K562 (cell line): ENCODE measurements around the gene IFNGR2. TPM values are rescaled to one million over a fixed set of nuclear protein-coding genes. Genes with fewer than 3 reads are reported as not detected.

Experiments
- ATAC-seq: fragments of 200-7000 bp; cut with Tn5 transposase; 3 replicates; pipeline ENCODE4 v1.9.1; 2020; ENCODE audit warnings: moderate library complexity
- BruUV-seq: library from RNA; stranded (reverse); fragments of 400-500 nt; replicated peaks from 2 replicates; lab custom pipeline; 2021; lab: Mats Ljungman, UMichigan
- CTCF ChIA-PET: fragments of 300-600 bp; formaldehyde crosslinking; extraction: SDS; loops from one replicate; lab custom pipeline; 2021; ENCODE audit warnings: low intra/inter-chr PET ratio; lab: Yijun Ruan, JAX
- POLR2A ChIA-PET: fragments of 300-600, 350-650 bp; sonication (Branson Sonifier 250); formaldehyde crosslinking; extraction: SDS; loops from one replicate; lab custom pipeline; 2021; ENCODE audit warnings: antibody characterized with exemption, inconsistent platforms; lab: Yijun Ruan, JAX
- DNase-seq, 4 experiments: peaks; one replicate each; pipeline versions ENCODE4 v3.0.0 to v3.0.0-alpha.2; 2011 to 2018; ENCODE audit warnings: low spot score in 3 of 4, mixed read lengths in 3 of 4; ENCODE audit errors: extremely low read depth in 1 of 4
- FAIRE-seq: peaks from 2 replicates; lab custom pipeline; 2011; peaks lifted over from hg19 to GRCh38; lab: Jason Lieb, UNC
- H2AFZ ChIP-seq: 2 replicates; pipeline ENCODE4 v1.6.0; 2011; ENCODE audit warnings: low read depth, low read length, control low read depth, inconsistent platforms
- H3K27ac ChIP-seq: fragments of 200-600 bp; 3 replicates; pipeline ENCODE4 v1.8.0; 2011; ENCODE audit warnings: low read depth, mild to moderate bottlenecking, control low read depth, inconsistent platforms, low read length, moderate library complexity, mixed read lengths; ENCODE audit errors: extremely low read depth
- H3K27me3 ChIP-seq, 2 experiments: fragments of 300-600 bp in 1 of 2; 2 replicates in 1 of 2; 3 replicates in 1 of 2; pipeline versions ENCODE4 v1.6.0 to v1.8.0; 2011; ENCODE audit warnings: inconsistent platforms in 2 of 2, low read length in 2 of 2, mild to moderate bottlenecking in 1 of 2, mixed read lengths in 1 of 2, moderate library complexity in 1 of 2; ENCODE audit not compliant: control insufficient read depth in 2 of 2, insufficient read depth in 2 of 2
- H3K36me3 ChIP-seq: fragments of 300-600 bp; 3 replicates; pipeline ENCODE4 v1.8.0; 2011; ENCODE audit warnings: mild to moderate bottlenecking, low read length, inconsistent platforms; ENCODE audit not compliant: control insufficient read depth, insufficient read depth
- H3K4me1 ChIP-seq, 2 experiments: fragments of 200-600 bp in 1 of 2; replicated peaks in 1 of 2; 2 replicates in 1 of 2; 3 replicates in 1 of 2; pipeline versions ENCODE4 v1.5.1 to v1.8.0; 2011; ENCODE audit warnings: inconsistent platforms in 2 of 2, low read length in 2 of 2, mild to moderate bottlenecking in 1 of 2, mixed read lengths in 1 of 2, moderate library complexity in 1 of 2; ENCODE audit not compliant: control insufficient read depth in 2 of 2, insufficient read depth in 2 of 2
- H3K4me2 ChIP-seq: 2 replicates; pipeline ENCODE4 v1.6.1; 2011; ENCODE audit warnings: low read length, control low read depth, inconsistent platforms, mixed read lengths; ENCODE audit not compliant: insufficient read depth
- H3K4me3 ChIP-seq: fragments of 200-600 bp; sonication (generic), shearing (Covaris generic); 2 replicates; pipeline ENCODE4 v1.5.1; 2016; ENCODE audit warnings: control low read depth, inconsistent platforms
- H3K79me2 ChIP-seq: fragments of 200-600 bp; 3 replicates; pipeline ENCODE4 v1.8.0; 2011; ENCODE audit warnings: low read length, inconsistent platforms; ENCODE audit not compliant: control insufficient read depth, insufficient read depth
- H3K9ac ChIP-seq, 2 experiments: 2 replicates each; pipeline versions ENCODE4 v1.6.0 to v1.6.1; 2011; ENCODE audit warnings: low read depth in 2 of 2, low read length in 2 of 2, control low read depth in 1 of 2, inconsistent platforms in 1 of 2, mild to moderate bottlenecking in 1 of 2, mixed read lengths in 1 of 2; ENCODE audit not compliant: insufficient read depth in 1 of 2
- H3K9me1 ChIP-seq: one replicate; pipeline ENCODE4 v1.6.0; 2011; ENCODE audit warnings: inconsistent platforms, mild to moderate bottlenecking, low read length, moderate library complexity; ENCODE audit not compliant: control insufficient read depth, insufficient read depth
- H3K9me3 ChIP-seq: replicated peaks from 2 replicates; pipeline ENCODE4 v1.5.1; 2011; ENCODE audit warnings: low read depth, low read length, inconsistent platforms; ENCODE audit not compliant: control insufficient read depth, insufficient read depth
- H4K20me1 ChIP-seq: replicated peaks from 2 replicates; pipeline ENCODE4 v1.6.1; 2011; ENCODE audit warnings: low read length, inconsistent platforms, mixed read lengths; ENCODE audit not compliant: control insufficient read depth, insufficient read depth
- ARID4B ChIP-seq: sonication (generic); formaldehyde crosslinking; IDR thresholded peaks from 2 replicates; pipeline ENCODE4 v1.8.0; 2022; ENCODE audit warnings: mild to moderate bottlenecking, missing genetic modification reagents
- GMEB1 ChIP-seq: fragments of 250-450 bp; sonication (Bioruptor Pico); IDR thresholded peaks from 2 replicates; pipeline ENCODE4 v1.4.0; 2020; ENCODE audit warnings: mild to moderate bottlenecking
- GTF2E2 ChIP-seq: fragments of 200-800 bp; sonication (Bioruptor generic); IDR thresholded peaks from 2 replicates; pipeline ENCODE4 v1.6.1; 2016; ENCODE audit warnings: missing genetic modification characterization, missing compliant biosample characterization
- HNRNPLL ChIP-seq: fragments of 200-400 bp; formaldehyde crosslinking; IDR thresholded peaks from 2 replicates; pipeline ENCODE4 v1.6.1; 2017; ENCODE audit warnings: low read length, low read depth, mild to moderate bottlenecking; ENCODE audit not compliant: poor library complexity, severe bottlenecking
- MBD2 ChIP-seq: sonication (generic); IDR thresholded peaks from 2 replicates; pipeline ENCODE4 v1.6.1; 2016; ENCODE audit warnings: low read depth, borderline replicate concordance
- ZFP91 ChIP-seq: sonication (generic); formaldehyde crosslinking; IDR thresholded peaks from 2 replicates; pipeline ENCODE4 v1.8.0; 2022; ENCODE audit warnings: mild to moderate bottlenecking, missing genetic modification reagents
- ZNF277 ChIP-seq: fragments of 250-450 bp; sonication (Bioruptor Pico); IDR thresholded peaks from 2 replicates; pipeline ENCODE4 v1.8.0; 2022; ENCODE audit warnings: inconsistent platforms, mild to moderate bottlenecking, moderate library complexity, borderline replicate concordance
- ZNF79 ChIP-seq: fragments of 250-450 bp; sonication (Bioruptor Pico); IDR thresholded peaks from 2 replicates; pipeline ENCODE4 v1.4.0; 2020; ENCODE audit warnings: low read depth, mild to moderate bottlenecking, moderate library complexity
- WGBS: fragments of 100-300 bp; shearing (Covaris generic); methylation state at CpG from one replicate; pipeline ENCODE4 v1.1.6; 2016; ENCODE audit warnings: low coverage, mixed read lengths; ENCODE audit not compliant: insufficient coverage; ENCODE audit errors: missing lambda C conversion rate; 5-methylcytosine and 5-hydroxymethylcytosine counted together
- in situ Hi-C: fragments of 300-500 bp; cut with MboI; formaldehyde crosslinking; loops from 4 replicates; pipeline ENCODE4 v1.15.0; 2018; ENCODE audit warnings: inconsistent platforms, mixed read lengths
- intact Hi-C: fragments of 100-400 bp; cut with micrococcal nuclease; formaldehyde crosslinking; loops from 2 replicates; pipeline ENCODE4 v1.14.2; 2022
- polyA plus RNA-seq, 8 experiments: library from polyadenylated mRNA; depleted of rRNA in 4 of 8; stranded (reverse) in 5 of 8; unstranded in 3 of 8; fragments of >200 nt; fragmentation: Nextera tagmentation in 2 of 8; fragmentation: Illumina TruSeq in 1 of 8; extraction: Ambion mirVana in 2 of 8; extraction: Trizol in 1 of 8; gene quantifications; 2 replicates each; pipeline versions ENCODE4 v1.2.1 to v1.2.3, GENCODE V29; 2011 to 2014; ENCODE audit warnings: inconsistent platforms in 1 of 8, missing spikeins in 1 of 8
- total RNA-seq, 7 experiments: library from RNA; depleted of rRNA in 6 of 7; stranded (reverse); fragments of >200 nt in 6 of 7; fragmentation: Illumina TruSeq in 2 of 7; extraction: Trizol in 2 of 7; gene quantifications; 2 replicates each; pipeline versions ENCODE4 v1.2.1 to v1.2.3, GENCODE V29; 2011 to 2021; ENCODE audit warnings: low replicate concordance in 1 of 7

The IFNGR2 gene
- total and polyA plus RNA-seq, 9 of the 15 experiments (the other 6 are each of a cell fraction or from before 2014, with no cell fraction given), result 6.7 to 58.0 (median 28.5) TPM

GRCh38 chr21:33392284-33392985 is 10.8 kb upstream of the IFNGR2 start:
- no peaks in the 10 kb centered on the region for H3K9me3 ChIP-seq
- BruUV-seq, result no TSS peak
- DNase-seq (no peak), ATAC-seq (no peak), FAIRE-seq (no peak)
- POLR2A ChIA-PET, result interaction anchor here (0.6 to 0.9 kb wide), 3 partner anchors 14 to 102 kb away, joined by 3 read pairs; no protein-coding TSS in a partner anchor
- no peaks in the 10 kb centered on the region for H3K79me2 ChIP-seq
- no peaks in the 10 kb centered on the region for H4K20me1 ChIP-seq
- CTCF ChIA-PET, result no interaction called here
- H2AFZ ChIP-seq, result no peak overlapping the region
- no peaks in the 10 kb centered on the region for H3K36me3 ChIP-seq
- intact Hi-C loops, result no loop called here
- H3K4me2 ChIP-seq, result no peak overlapping the region
- TF ChIP-seq ARID4B (CRISPR knock-in tag) (no peak), GMEB1 (no peak), ZNF277 (CRISPR knock-in tag) (no peak), HNRNPLL (no peak), ZNF79 (CRISPR knock-in tag) (no peak), MBD2 (no peak), ZFP91 (no peak), GTF2E2 (tag) (no peak)
- H3K9ac ChIP-seq, result no peak overlapping the region
- in situ Hi-C loops, result no loop called here
- no peak overlapping the region for H3K27ac ChIP-seq
- WGBS, result 39% methylated on average over 10 of the region's 11 CpGs
- peaks cover 0 to 8% of the 10 kb centered on the region in 2 experiments; a peak in 1 of 5 replicates for H3K27me3 ChIP-seq
- H3K4me3 ChIP-seq, result no peak overlapping the region
- no peaks in the 10 kb centered on the region for H3K4me1 ChIP-seq
- H3K9me1 ChIP-seq, result no peaks in the 10 kb centered on the region
